Activated T-cell treated with anti-CD3 and anti-CD28 coated beads, Interleukin-2, amount 50 U/mL, for 4 hours (primary cell): ENCODE data around the gene FAM13A. TPM values are rescaled to one million over a fixed set of nuclear protein-coding genes. Genes with fewer than 3 reads are reported as not detected.

Experiments
- ATAC-seq, 2 donors: fragments of 200-7000 bp; cut with Tn5 transposase; one replicate each; pipeline ENCODE4 v1.10.0; 2021
- DNase-seq: peaks from one replicate; pipeline ENCODE4 v3.0.0-alpha.2; 2020
- H3K27me3 Mint-ChIP-seq: one replicate; pipeline ENCODE4 v1.8.0; 2021; ENCODE audit warnings: low read depth, mixed read lengths
- H3K36me3 Mint-ChIP-seq: one replicate; pipeline ENCODE4 v1.8.0; 2022; ENCODE audit warnings: mixed read lengths; ENCODE audit not compliant: insufficient read depth
- H3K4me1 Mint-ChIP-seq: one replicate; pipeline ENCODE4 v1.8.0; 2021; ENCODE audit warnings: low read depth, mixed read lengths
- H3K4me3 Mint-ChIP-seq: one replicate; pipeline ENCODE4 v1.8.0; 2021; ENCODE audit warnings: mild to moderate bottlenecking, moderate library complexity, mixed read lengths
- H3K9me3 Mint-ChIP-seq: one replicate; pipeline ENCODE4 v1.8.0; 2021; ENCODE audit warnings: mixed read lengths
- total RNA-seq, 3 donors: library from RNA; stranded (reverse); gene quantifications; one replicate each; pipeline ENCODE4 v1.2.1, GENCODE V29; 2021

Gene FAM13A
- total RNA-seq, 3 donors from 2014 or later: 0.38 to 0.86 (median 0.63) TPM

- Mint-ChIP-seq H3K4me3 (no peak overlapping the region), H3K9me3 (no peaks in the 10 kb centered on the region), H3K36me3 (no peaks in the 10 kb centered on the region), H3K4me1 (no peaks in the 10 kb centered on the region), H3K27me3 (no peaks in the 10 kb centered on the region)
- no peak for DNase-seq
- no peak for ATAC-seq
Observed at GRCh38 chr4:88811904-88812303, 245.1 kb downstream of the FAM13A start.

DNA sequence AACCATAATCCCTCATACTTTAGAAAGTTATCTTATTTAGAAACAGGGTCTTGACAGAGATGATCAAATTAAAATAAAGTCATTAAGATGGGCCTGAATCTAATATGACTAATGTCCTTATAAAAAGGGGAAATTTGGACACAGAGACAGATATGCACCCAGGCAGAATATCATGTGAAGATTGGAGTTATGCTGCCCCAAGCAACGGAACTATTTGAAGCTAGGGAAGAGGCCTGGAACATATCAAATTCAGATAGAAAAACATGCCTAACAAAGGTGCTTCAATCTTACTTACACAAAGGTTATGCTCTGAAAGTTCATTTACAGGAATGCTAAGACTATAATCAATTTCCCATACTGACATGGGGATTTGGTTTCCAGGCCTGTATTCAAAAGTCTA is 246.7 kb downstream of the FAM13A start:
- H3K9me3 Mint-ChIP-seq: no peaks in the 10 kb centered on the region
- no peaks in the 10 kb centered on the region for H3K4me1 Mint-ChIP-seq
- DNase-seq: no peak
- no peaks in the 10 kb centered on the region for H3K36me3 Mint-ChIP-seq
- H3K4me3 Mint-ChIP-seq: no peak overlapping the region
- no peak for ATAC-seq
- H3K27me3 Mint-ChIP-seq: no peaks in the 10 kb centered on the region

GRCh38 chr4:88809576-88810219 is 247.3 kb downstream of the FAM13A start:
- DNase-seq: no peak
- ATAC-seq: no peak
- Mint-ChIP-seq H3K27me3 (no peaks in the 10 kb centered on the region), H3K9me3 (no peaks in the 10 kb centered on the region), H3K36me3 (no peaks in the 10 kb centered on the region), H3K4me3 (no peak overlapping the region), H3K4me1 (no peaks in the 10 kb centered on the region)

DNA sequence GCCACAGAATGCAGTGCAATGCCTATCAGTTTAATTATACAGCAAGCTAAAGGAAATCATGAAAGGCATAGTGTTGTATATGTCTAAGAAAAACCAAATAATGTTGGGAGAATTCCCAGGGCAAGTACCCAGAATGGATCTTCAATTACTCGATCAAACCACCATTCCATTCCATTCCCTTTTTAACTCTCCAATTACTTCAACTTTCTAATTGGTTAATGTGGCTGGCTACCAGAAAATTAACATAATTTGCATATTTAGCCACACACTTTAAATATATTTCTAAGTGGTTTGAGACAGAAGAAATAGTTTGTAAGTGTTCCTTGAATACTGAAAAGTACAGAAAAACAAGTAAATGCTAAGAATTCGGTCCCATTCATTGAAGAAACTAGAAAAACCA is 247.9 kb downstream of the FAM13A start:
- Mint-ChIP-seq H3K9me3 (no peaks in the 10 kb centered on the region), H3K36me3 (no peaks in the 10 kb centered on the region), H3K4me3 (no peak overlapping the region), H3K4me1 (peaks cover 3% of the 10 kb centered on the region), H3K27me3 (no peaks in the 10 kb centered on the region)
- DNase-seq (no peak), ATAC-seq (no peak)

- ATAC-seq (no peak), DNase-seq (no peak)
- no peaks in the 10 kb centered on the region for H3K9me3 Mint-ChIP-seq
- H3K36me3 Mint-ChIP-seq: peaks cover 2% of the 10 kb centered on the region
- H3K4me3 Mint-ChIP-seq: no peak overlapping the region
- H3K4me1 Mint-ChIP-seq: peaks cover 3% of the 10 kb centered on the region
- no peaks in the 10 kb centered on the region for H3K27me3 Mint-ChIP-seq
Observed at GRCh38 chr4:88807499-88807898, 249.5 kb downstream of the FAM13A start.

DNA sequence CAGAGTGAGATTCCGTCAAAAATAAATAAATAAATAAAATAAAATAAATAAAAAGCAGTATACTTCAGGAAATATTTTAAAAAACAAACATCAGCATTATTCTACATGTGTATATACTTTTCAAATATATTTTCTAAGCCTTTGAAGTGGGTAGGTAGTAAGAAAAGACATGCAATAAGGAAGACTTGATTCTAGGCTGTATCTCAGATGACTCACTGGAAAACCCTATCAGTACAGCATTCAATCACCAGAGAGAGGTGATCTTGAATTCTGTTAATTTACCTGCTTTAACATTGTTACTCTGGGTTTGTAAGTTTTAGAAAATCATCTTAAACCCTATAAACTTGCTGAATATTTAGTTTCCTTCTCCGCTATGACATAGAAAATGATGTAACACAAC is 252.8 kb downstream of the FAM13A start:
- Mint-ChIP-seq H3K4me1 (peaks cover 3% of the 10 kb centered on the region), H3K4me3 (no peak overlapping the region), H3K9me3 (no peaks in the 10 kb centered on the region), H3K36me3 (peaks cover 2% of the 10 kb centered on the region), H3K27me3 (no peaks in the 10 kb centered on the region)
- ATAC-seq: peak; percentile 74 to 85
- DNase-seq: no peak

DNA sequence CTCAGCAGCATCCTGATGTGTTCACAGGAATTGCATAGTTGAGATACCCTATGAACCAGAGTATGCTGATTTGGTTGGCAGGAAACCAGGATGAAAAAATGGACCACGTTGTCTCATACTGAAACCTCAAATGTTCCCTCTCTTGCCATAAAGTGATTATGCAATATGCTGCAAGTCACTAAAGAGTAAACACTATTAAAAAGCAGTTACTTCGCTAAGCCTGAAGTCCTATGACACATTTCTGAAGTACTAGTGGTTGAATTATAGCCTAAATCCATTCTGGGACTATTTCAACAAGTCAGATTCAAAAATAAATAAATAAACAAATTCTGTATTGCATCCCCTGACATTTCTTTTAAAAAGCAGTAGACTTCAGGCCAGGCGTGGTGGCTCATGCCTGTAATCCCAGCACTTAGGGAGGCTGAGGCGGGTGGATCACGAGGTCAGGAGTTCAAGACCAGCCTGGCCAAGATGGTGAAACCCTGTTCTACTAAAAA is 253.3 kb downstream of the FAM13A start:
- ATAC-seq (peak; percentile 57 to 66), DNase-seq (no peak)

GRCh38 chr4:88802585-88803286 is 254.2 kb downstream of the FAM13A start:
- ATAC-seq (no peak), DNase-seq (no peak)
- Mint-ChIP-seq H3K9me3 (no peaks in the 10 kb centered on the region), H3K4me1 (peaks cover 3% of the 10 kb centered on the region), H3K36me3 (peaks cover 5% of the 10 kb centered on the region), H3K4me3 (no peak overlapping the region), H3K27me3 (no peaks in the 10 kb centered on the region)

More for the DNA sequence above, 253.3 kb downstream of the FAM13A start:
- Mint-ChIP-seq H3K4me3 (no peak overlapping the region), H3K4me1 (peaks cover 3% of the 10 kb centered on the region), H3K36me3 (peaks cover 2% of the 10 kb centered on the region), H3K9me3 (no peaks in the 10 kb centered on the region), H3K27me3 (no peaks in the 10 kb centered on the region)

DNA sequence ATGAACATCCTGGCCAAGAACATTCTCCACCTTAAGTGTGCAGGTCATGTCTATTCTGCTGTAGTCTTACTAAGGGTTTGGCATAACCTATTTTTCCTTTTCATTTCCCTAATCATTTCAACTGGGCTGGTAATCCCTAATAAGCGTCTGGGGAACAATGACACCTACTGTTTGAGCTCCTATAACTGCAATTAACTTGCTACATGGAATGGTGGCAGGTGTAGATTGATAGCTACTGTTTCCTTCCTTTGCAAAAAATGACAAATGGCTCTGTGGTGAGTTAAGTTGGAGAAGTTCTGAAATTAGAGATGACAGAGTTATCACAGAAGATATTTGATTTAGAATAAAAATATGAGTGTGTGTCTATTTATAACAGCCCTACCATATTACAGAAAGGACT is 254.8 kb downstream of the FAM13A start:
- peaks cover 3% of the 10 kb centered on the region for H3K4me1 Mint-ChIP-seq
- H3K9me3 Mint-ChIP-seq: no peaks in the 10 kb centered on the region
- H3K36me3 Mint-ChIP-seq: peaks cover 9% of the 10 kb centered on the region
- DNase-seq (no peak), ATAC-seq (no peak)
- no peaks in the 10 kb centered on the region for H3K27me3 Mint-ChIP-seq
- no peak overlapping the region for H3K4me3 Mint-ChIP-seq

DNA sequence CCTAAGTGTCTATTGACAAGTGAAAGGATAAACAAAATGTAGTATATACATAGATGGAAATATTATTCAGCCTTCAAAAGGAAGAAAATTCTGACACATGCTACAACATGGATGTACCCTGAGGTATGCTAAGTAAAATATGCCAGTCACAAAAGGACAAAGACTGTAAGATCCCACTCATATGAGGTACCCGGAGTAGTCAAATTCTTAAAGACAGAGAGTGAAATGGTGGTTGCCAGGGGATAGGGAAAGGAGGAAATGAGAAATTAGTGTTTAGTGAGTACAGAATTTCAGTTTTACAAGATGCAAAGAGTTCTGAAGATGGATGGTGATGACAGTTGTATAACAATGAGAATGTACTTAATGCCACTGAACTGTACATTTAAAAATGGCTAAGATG is 257.1 kb downstream of the FAM13A start:
- Mint-ChIP-seq H3K4me1 (peaks cover 3% of the 10 kb centered on the region), H3K36me3 (peaks cover 10% of the 10 kb centered on the region), H3K9me3 (no peaks in the 10 kb centered on the region), H3K27me3 (no peaks in the 10 kb centered on the region), H3K4me3 (no peak overlapping the region)
- DNase-seq (no peak), ATAC-seq (no peak)

DNA sequence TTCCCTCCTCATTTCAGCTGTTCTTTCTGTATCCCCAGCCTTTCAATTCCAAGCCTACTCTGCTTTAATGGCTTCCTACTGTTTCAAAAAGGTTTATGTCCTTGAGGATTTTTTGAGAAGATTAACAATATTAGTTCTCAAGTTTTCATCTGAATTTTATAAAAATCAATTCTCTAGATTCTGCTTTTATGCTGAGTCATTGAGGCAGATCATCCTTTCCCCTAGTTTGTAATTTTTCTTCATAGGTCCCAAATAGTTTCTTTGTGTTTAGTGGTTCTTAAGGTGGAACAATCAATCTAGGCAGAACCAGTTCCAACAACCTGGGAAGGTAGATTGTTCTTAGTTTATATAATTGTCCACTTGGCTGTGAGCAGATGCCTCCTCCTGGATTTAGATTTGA is 259.3 kb downstream of the FAM13A start:
- Mint-ChIP-seq H3K36me3 (peaks cover 8% of the 10 kb centered on the region), H3K4me3 (no peak overlapping the region), H3K27me3 (no peaks in the 10 kb centered on the region), H3K9me3 (no peaks in the 10 kb centered on the region), H3K4me1 (peaks cover under 1% of the 10 kb centered on the region)
- no peak for ATAC-seq
- no peak for DNase-seq

GRCh38 chr4:88796545-88796944 is 260.4 kb downstream of the FAM13A start:
- DNase-seq: no peak
- Mint-ChIP-seq H3K9me3 (no peaks in the 10 kb centered on the region), H3K36me3 (peaks cover 8% of the 10 kb centered on the region), H3K4me1 (peaks cover 8% of the 10 kb centered on the region), H3K27me3 (no peaks in the 10 kb centered on the region), H3K4me3 (no peak overlapping the region)
- ATAC-seq: no peak

DNA sequence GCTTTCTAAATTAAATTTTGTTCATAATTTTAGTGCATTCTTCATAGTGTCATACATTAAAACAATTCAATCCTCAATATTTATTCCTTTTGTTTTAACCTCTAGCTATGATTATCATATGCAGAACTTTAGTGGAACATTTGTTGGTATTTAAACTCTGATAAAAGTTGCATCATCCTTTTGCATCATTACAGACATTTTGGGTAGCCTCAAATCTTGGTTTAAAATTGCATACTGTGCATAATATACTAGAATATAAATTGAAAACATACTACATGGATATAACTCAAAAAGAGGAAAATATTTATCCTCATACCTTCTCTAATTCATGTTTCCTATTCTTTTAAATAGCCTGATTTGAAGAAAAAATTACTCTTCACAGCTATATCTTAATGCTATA is 262.0 kb downstream of the FAM13A start:
- Mint-ChIP-seq H3K4me3 (no peak overlapping the region), H3K36me3 (peaks cover 8% of the 10 kb centered on the region), H3K4me1 (peaks cover 8% of the 10 kb centered on the region), H3K27me3 (no peaks in the 10 kb centered on the region), H3K9me3 (no peaks in the 10 kb centered on the region)
- DNase-seq: no peak
- ATAC-seq: no peak

- H3K36me3 Mint-ChIP-seq: peaks cover 8% of the 10 kb centered on the region
- H3K4me3 Mint-ChIP-seq: no peak overlapping the region
- DNase-seq (no peak), ATAC-seq (no peak)
- no peaks in the 10 kb centered on the region for H3K27me3 Mint-ChIP-seq
- H3K9me3 Mint-ChIP-seq: no peaks in the 10 kb centered on the region
- peaks cover 8% of the 10 kb centered on the region for H3K4me1 Mint-ChIP-seq
Observed at GRCh38 chr4:88794087-88794690, 262.8 kb downstream of the FAM13A start.

- Mint-ChIP-seq H3K4me3 (no peak overlapping the region), H3K9me3 (no peaks in the 10 kb centered on the region), H3K36me3 (peaks cover 8% of the 10 kb centered on the region), H3K4me1 (peaks cover 8% of the 10 kb centered on the region), H3K27me3 (no peaks in the 10 kb centered on the region)
- no peak for DNase-seq
- peak in 1 of 2 donors; percentile 44 for ATAC-seq
Observed at GRCh38 chr4:88793475-88793874, 263.5 kb downstream of the FAM13A start.
